Endothelial cell of umbilical vein (primary cell): ENCODE measurements around the gene BMP8B. TPM values are rescaled to one million over a fixed set of nuclear protein-coding genes. Genes with fewer than 3 reads are reported as not detected.
"Not testable (repeated sequence)": the region's sequence is repeated elsewhere in the genome, so short reads cannot be mapped to it uniquely, and the experiment has no call there.

Experiments
- BruUV-seq: library from RNA; stranded (reverse); fragments of 400-500 nt; replicated peaks from 2 replicates; lab custom pipeline; 2021; lab: Mats Ljungman, UMichigan
- CTCF ChIA-PET: fragments of 300-600, 350-600 bp; sonication (Branson Sonifier 250); formaldehyde crosslinking; loops from one replicate; lab custom pipeline; 2021; ENCODE audit warnings: antibody characterized with exemption, inconsistent platforms; lab: Charles Lee
- POLR2A ChIA-PET: fragments of 300-600, 350-600 bp; sonication (Branson Sonifier 250); formaldehyde crosslinking; loops from one replicate; lab custom pipeline; 2021; ENCODE audit warnings: antibody characterized with exemption, inconsistent platforms; lab: Charles Lee
- DNase-seq: peaks from one replicate; pipeline ENCODE4 v3.0.0-alpha.2; 2011; ENCODE audit warnings: low read depth, low spot score
- FAIRE-seq: peaks from 2 replicates; lab custom pipeline; 2011; peaks lifted over from hg19 to GRCh38; lab: Jason Lieb, UNC
- H2AFZ ChIP-seq: 2 replicates; pipeline ENCODE4 v1.6.0; 2012; ENCODE audit warnings: low read depth, low read length, control low read depth, inconsistent platforms
- H3K27ac ChIP-seq: 2 replicates; pipeline ENCODE4 v1.5.1; 2011; ENCODE audit warnings: low read depth, mild to moderate bottlenecking, control low read depth, low read length, moderate library complexity; ENCODE audit not compliant: insufficient read depth
- H3K27me3 ChIP-seq, 2 experiments: 2 replicates each; pipeline versions ENCODE4 v1.6.0 to v1.6.1; 2011; ENCODE audit warnings: low read length in 2 of 2, mixed read lengths in 1 of 2; ENCODE audit not compliant: control insufficient read depth in 2 of 2, insufficient read depth in 2 of 2
- H3K36me3 ChIP-seq, 2 experiments: 2 replicates in 1 of 2; 3 replicates in 1 of 2; pipeline ENCODE4 v1.5.1; 2011; ENCODE audit warnings: low read length in 2 of 2, mild to moderate bottlenecking in 1 of 2, moderate library complexity in 1 of 2; ENCODE audit not compliant: control insufficient read depth in 2 of 2, insufficient read depth in 2 of 2; ENCODE audit errors: extremely low read depth in 1 of 2
- H3K4me1 ChIP-seq: 3 replicates; pipeline ENCODE4 v1.5.1; 2011; ENCODE audit warnings: mild to moderate bottlenecking, low read length; ENCODE audit not compliant: control insufficient read depth, insufficient read depth; ENCODE audit errors: extremely low read depth
- H3K4me2 ChIP-seq: 2 replicates; pipeline ENCODE4 v1.6.1; 2011; ENCODE audit warnings: low read length, control low read depth, mixed read lengths; ENCODE audit not compliant: insufficient read depth
- H3K4me3 ChIP-seq, 3 experiments: fragments of 200-600 bp in 1 of 3; sonication (generic), shearing (Covaris generic) in 1 of 3; replicated peaks in 1 of 3; 2 replicates each; pipeline ENCODE4 v1.5.1; 2011 to 2016; ENCODE audit warnings: control low read depth in 3 of 3, low read length in 3 of 3, mild to moderate bottlenecking in 2 of 3, inconsistent platforms in 1 of 3, low read depth in 1 of 3, moderate library complexity in 1 of 3; ENCODE audit not compliant: insufficient read depth in 1 of 3
- H3K79me2 ChIP-seq: 2 replicates; pipeline ENCODE4 v1.6.0; 2012; ENCODE audit warnings: low read length, inconsistent platforms; ENCODE audit not compliant: control insufficient read depth, insufficient read depth
- H3K9ac ChIP-seq: replicated peaks from 2 replicates; pipeline ENCODE3; 2011; ENCODE audit warnings: low read length, control low read depth; ENCODE audit not compliant: insufficient read depth; ENCODE audit errors: extremely low read depth
- H3K9me1 ChIP-seq: replicated peaks from 3 replicates; pipeline ENCODE4 v1.6.0; 2011; ENCODE audit warnings: mild to moderate bottlenecking, low read length; ENCODE audit not compliant: control insufficient read depth, insufficient read depth; ENCODE audit errors: extremely low read depth
- H3K9me3 ChIP-seq: replicated peaks from 2 replicates; pipeline ENCODE4 v1.5.1; 2012; ENCODE audit warnings: low read length, inconsistent platforms; ENCODE audit not compliant: control insufficient read depth, insufficient read depth
- H4K20me1 ChIP-seq: replicated peaks from 2 replicates; pipeline ENCODE3; 2011; ENCODE audit warnings: mild to moderate bottlenecking, low read length; ENCODE audit not compliant: control insufficient read depth, insufficient read depth; ENCODE audit errors: extremely low read depth
- CTCF ChIP-seq, 2 donors: IDR thresholded peaks; 1 replicate in 1 of 2; 2 replicates in 1 of 2; pipeline ENCODE4 v1.5.1; 2011; ENCODE audit warnings: low read length in 2 of 2, mild to moderate bottlenecking in 2 of 2, moderate library complexity in 2 of 2, control low read depth in 1 of 2, inconsistent platforms in 1 of 2, low read depth in 1 of 2; ENCODE audit not compliant: insufficient read depth in 1 of 2; ENCODE audit errors: extremely low read depth in 1 of 2
- MAX ChIP-seq: IDR thresholded peaks from 2 replicates; pipeline ENCODE4 v1.6.1; 2011; ENCODE audit not compliant: insufficient read depth, insufficient read length
- dilution Hi-C: fragments of 300-500 bp; cut with MboI; formaldehyde crosslinking; loops from one replicate; pipeline ENCODE4 v1.15.0; 2019; ENCODE audit warnings: low sequenced_read_pairs; ENCODE audit not compliant: extremely low pct_ligation_motif_present
- intact Hi-C: fragments of 100-400 bp; cut with micrococcal nuclease; formaldehyde crosslinking; loops from one replicate; pipeline ENCODE4 v1.10.0; 2022
- polyA plus RNA-seq, 4 experiments: library from polyadenylated mRNA; depleted of rRNA in 3 of 4; stranded (reverse) in 3 of 4; unstranded in 1 of 4; fragments of >200 nt; gene quantifications; 2 replicates each; pipeline versions ENCODE4 v1.2.1 to v1.2.3, GENCODE V29; 2011 to 2012; ENCODE audit warnings: missing spikeins in 1 of 4
- total RNA-seq: library from RNA; stranded (reverse); gene quantifications from 2 replicates; pipeline ENCODE4 v1.2.3, GENCODE V29; 2021

BMP8B gene
- total and polyA plus RNA-seq, 2 donors (not counting 3 experiments of a cell fraction or from before 2014, with no cell fraction given): 0.07 TPM; not detected in 1

GRCh38 chr1:39798859-39799769 lies 10.4 kb upstream of the BMP8B start:
- POLR2A ChIA-PET: not testable (repeated sequence)
- FAIRE-seq: peak; percentile 89

More at GRCh38 chr1:39798859-39799769, 10.4 kb upstream of the BMP8B start:
- H3K9me1 ChIP-seq, H4K20me1 ChIP-seq, BruUV-seq, H3K4me1 ChIP-seq, H3K4me3 ChIP-seq, H3K36me3 ChIP-seq, H3K9ac ChIP-seq, H3K27me3 ChIP-seq, H3K27ac ChIP-seq, dilution Hi-C loops, H3K9me3 ChIP-seq, H3K4me2 ChIP-seq, H3K79me2 ChIP-seq: not testable (repeated sequence)
- TF ChIP-seq MAX (peak; percentile 37), CTCF (IDR thresholded peaks at IDR 0.05; ENCODE audit: extremely low read depth in 1 of 2, insufficient read depth in 1 of 2, low read depth in 1 of 2, low read length in 2 of 2) (peak in 1 of 2 donors; percentile 27)
- H2AFZ ChIP-seq: peak overlapping the region; percentile 86
- CTCF ChIA-PET: interaction anchor here (0.7 to 2.7 kb wide), 7 partner anchors 11 to 193 kb away, joined by 3 to 31 read pairs (median 3); no protein-coding TSS in a partner anchor
- intact Hi-C loops: loop anchor here (1.0 kb wide), 2 partner anchors 97 to 193 kb away; no protein-coding TSS in a partner anchor
- DNase-seq: peak; percentile 25
